ENCODE results near the gene ZIM2.

- TF ChIP-seq CTCF (IDR thresholded peaks at IDR 0.05; ENCODE audit: insufficient read depth, low read length) (no peak), POLR2AphosphoS5 (IDR thresholded peaks at IDR 0.05; ENCODE audit: low read depth) (no peak), GABPA (IDR thresholded peaks at IDR 0.05; ENCODE audit: low read depth) (no peak), SPI1 (IDR thresholded peaks at IDR 0.05; ENCODE audit: borderline replicate concordance, low read depth) (no peak)
- TF ChIP-seq, protein P1, sequence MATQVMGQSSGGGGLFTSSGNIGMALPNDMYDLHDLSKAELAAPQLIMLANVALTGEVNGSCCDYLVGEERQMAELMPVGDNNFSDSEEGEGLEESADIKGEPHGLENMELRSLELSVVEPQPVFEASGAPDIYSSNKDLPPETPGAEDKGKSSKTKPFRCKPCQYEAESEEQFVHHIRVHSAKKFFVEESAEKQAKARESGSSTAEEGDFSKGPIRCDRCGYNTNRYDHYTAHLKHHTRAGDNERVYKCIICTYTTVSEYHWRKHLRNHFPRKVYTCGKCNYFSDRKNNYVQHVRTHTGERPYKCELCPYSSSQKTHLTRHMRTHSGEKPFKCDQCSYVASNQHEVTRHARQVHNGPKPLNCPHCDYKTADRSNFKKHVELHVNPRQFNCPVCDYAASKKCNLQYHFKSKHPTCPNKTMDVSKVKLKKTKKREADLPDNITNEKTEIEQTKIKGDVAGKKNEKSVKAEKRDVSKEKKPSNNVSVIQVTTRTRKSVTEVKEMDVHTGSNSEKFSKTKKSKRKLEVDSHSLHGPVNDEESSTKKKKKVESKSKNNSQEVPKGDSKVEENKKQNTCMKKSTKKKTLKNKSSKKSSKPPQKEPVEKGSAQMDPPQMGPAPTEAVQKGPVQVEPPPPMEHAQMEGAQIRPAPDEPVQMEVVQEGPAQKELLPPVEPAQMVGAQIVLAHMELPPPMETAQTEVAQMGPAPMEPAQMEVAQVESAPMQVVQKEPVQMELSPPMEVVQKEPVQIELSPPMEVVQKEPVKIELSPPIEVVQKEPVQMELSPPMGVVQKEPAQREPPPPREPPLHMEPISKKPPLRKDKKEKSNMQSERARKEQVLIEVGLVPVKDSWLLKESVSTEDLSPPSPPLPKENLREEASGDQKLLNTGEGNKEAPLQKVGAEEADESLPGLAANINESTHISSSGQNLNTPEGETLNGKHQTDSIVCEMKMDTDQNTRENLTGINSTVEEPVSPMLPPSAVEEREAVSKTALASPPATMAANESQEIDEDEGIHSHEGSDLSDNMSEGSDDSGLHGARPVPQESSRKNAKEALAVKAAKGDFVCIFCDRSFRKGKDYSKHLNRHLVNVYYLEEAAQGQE (IDR thresholded peaks at IDR 0.05; ENCODE audit: insufficient replicate concordance, low read depth): no peak
Measured at GRCh38 chr19:56764196-56764695, 76.3 kb downstream of the ZIM2 start.

All from HL-60 (cell line).